GM18511 (cell line): Measurements from ENCODE around the gene GRB14.
"Not testable (repeated sequence)": the region's sequence is repeated elsewhere in the genome, so short reads cannot be mapped to it uniquely, and the experiment has no call there.

Source experiments
- ATAC-seq: cut with Tn5 transposase; IDR thresholded peaks from one replicate; pipeline ENCODE4 v1.9.1; 2021; ENCODE audit warnings: mild to moderate bottlenecking, moderate library complexity; ENCODE audit not compliant: unreplicated experiment

The GRB14 gene

GRCh38 chr2:164498836-164499235, 122.4 kb downstream of the GRB14 start:
- ATAC-seq: no peak

- no peak for ATAC-seq
These were observed 124.4 kb downstream of the GRB14 start for GRCh38 chr2:164496881-164497280.

- ATAC-seq: no peak
These were observed 124.9 kb downstream of the GRB14 start for GRCh38 chr2:164496421-164496820.

- no peak for ATAC-seq
These were observed 125.6 kb downstream of the GRB14 start for GRCh38 chr2:164495491-164496223.

- no peak for ATAC-seq
These were observed 135.7 kb downstream of the GRB14 start for GRCh38 chr2:164485541-164485940.

GRCh38 chr2:164479460-164479859, 141.8 kb downstream of the GRB14 start:
- no peak for ATAC-seq

GRCh38 chr2:164478205-164478604, 143.1 kb downstream of the GRB14 start:
- no peak for ATAC-seq

- ATAC-seq: no peak
These were observed 146.4 kb downstream of the GRB14 start for GRCh38 chr2:164474873-164475272.

- ATAC-seq: no peak
These were observed 148.3 kb downstream of the GRB14 start for GRCh38 chr2:164473021-164473420.

GRCh38 chr2:164465047-164465446, 156.2 kb downstream of the GRB14 start:
- ATAC-seq: not testable (repeated sequence)

- no peak for ATAC-seq
These were observed 156.9 kb downstream of the GRB14 start for GRCh38 chr2:164464376-164464775.

GRCh38 chr2:164458792-164459191, 162.5 kb downstream of the GRB14 start:
- ATAC-seq: no peak

- ATAC-seq: no peak
These were observed 164.0 kb downstream of the GRB14 start for GRCh38 chr2:164457271-164457670.

- ATAC-seq: no peak
These were observed 164.7 kb downstream of the GRB14 start for GRCh38 chr2:164456619-164457018.

- ATAC-seq: no peak
These were observed 167.5 kb downstream of the GRB14 start for GRCh38 chr2:164453656-164454305.

- ATAC-seq: no peak
These were observed 171.0 kb downstream of the GRB14 start for GRCh38 chr2:164450278-164450677.

- no peak for ATAC-seq
These were observed 171.6 kb downstream of the GRB14 start for GRCh38 chr2:164449706-164450105.

- ATAC-seq: no peak
These were observed 173.6 kb downstream of the GRB14 start for GRCh38 chr2:164447660-164448059.
